GM21619 (cell line): ENCODE data around the gene GTF3C5.

Experiments used
- ATAC-seq: cut with Tn5 transposase; IDR thresholded peaks from one replicate; pipeline ENCODE4 v1.9.1; 2021; ENCODE audit not compliant: unreplicated experiment

GTF3C5 gene

DNA sequence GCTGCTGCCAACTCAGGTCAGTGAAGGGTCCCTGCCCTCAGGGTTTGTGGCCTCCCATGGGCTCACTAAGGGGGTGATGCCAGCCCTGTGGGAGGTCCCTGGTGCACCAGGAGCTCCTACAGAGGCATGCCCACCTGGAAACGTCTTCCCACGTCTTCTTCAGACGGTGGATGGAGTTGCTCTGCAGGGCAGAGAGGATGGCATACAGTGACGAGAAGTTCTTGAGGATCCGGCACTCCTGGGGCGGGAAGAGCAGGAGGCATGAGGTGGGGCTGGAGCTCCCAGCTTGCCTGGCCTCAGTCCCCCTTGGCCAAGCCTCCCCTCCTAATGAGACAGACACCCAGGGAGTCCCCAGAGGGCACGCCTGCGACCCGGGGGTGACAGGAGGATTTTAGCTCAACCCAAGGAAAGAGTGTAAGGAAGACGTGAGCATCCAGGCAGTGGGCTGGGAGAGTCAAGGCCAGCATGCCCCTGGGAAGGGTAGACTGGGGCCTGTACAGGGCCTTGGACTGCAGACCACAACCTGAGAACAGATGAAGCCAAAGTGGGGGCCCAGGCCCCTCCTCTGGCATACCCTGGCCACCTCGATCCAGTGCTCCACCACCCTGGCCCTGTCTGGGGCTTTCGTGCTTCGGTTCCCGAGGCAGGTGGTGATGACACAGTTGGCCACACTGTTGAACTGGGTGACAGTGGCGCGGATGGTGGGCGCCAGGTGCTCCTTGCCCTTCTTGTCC, 75.9 kb downstream of the GTF3C5 start:
- no peak for ATAC-seq

DNA sequence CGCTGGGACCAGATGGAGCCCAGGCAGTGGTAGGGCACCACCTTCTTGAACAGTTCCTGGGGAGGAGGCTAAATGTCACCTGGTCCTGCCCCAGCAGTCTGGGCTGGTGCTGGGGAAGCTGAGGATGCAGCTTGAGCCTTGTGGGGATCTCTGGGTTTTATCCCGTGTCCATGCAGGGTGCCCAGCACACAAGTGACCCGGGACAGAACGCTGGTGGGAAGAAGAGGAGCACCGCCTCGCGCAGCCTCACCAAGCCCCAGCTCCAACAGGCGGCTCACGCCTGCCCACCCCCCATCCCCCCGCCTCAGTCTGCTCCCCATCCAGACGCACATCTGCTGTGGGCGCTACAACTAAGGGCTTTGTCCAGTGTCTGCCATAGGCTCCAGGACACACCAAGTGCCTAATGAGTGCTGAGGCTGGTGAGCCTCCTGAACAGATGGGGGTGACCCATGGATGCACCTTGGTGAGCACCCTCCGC, 76.5 kb downstream of the GTF3C5 start:
- no peak for ATAC-seq
